Stimulated activated CD8-positive, alpha-beta memory T cell treated with anti-CD3 and anti-CD28 coated beads, Interleukin-15, amount 100 ng/mL, for 1 hour (primary cell): ENCODE data around the gene TRIM46.
A peak's percentile ranks its signal among the peaks of the same experiment; 100 is the strongest.
"Not testable (repeated sequence)": the region's sequence is repeated elsewhere in the genome, so short reads cannot be mapped to it uniquely, and the experiment has no call there.

ENCODE experiments used
- DNase-seq: peaks from one replicate; pipeline ENCODE4 v3.0.0-alpha.2; 2020; ENCODE audit warnings: low read depth

TRIM46 gene

GRCh38 chr1:155139895-155140629 is 33.6 kb upstream of the TRIM46 start, which contains the start of gene DPM3:
Gene DPM3, minus strand, starts transcription at chr1:155140531. Its CDS starts 291 bp downstream, at chr1:155140240.
- DNase-seq, result peak; percentile 81

- DNase-seq, result no peak
Observed at GRCh38 chr1:155140630-155140953, 33.1 kb upstream of the TRIM46 start.

- no peak for DNase-seq
Observed at GRCh38 chr1:155141749-155142148, 31.9 kb upstream of the TRIM46 start.

- no peak for DNase-seq
Observed at GRCh38 chr1:155145491-155145890, 28.2 kb upstream of the TRIM46 start.

GRCh38 chr1:155155996-155156643 is 17.5 kb upstream of the TRIM46 start:
- DNase-seq, result not testable (repeated sequence)

GRCh38 chr1:155158991-155159390 is 14.7 kb upstream of the TRIM46 start:
- DNase-seq, result no peak

GRCh38 chr1:155160128-155160527 is 13.5 kb upstream of the TRIM46 start:
- DNase-seq, result no peak

- not testable (repeated sequence) for DNase-seq
Observed at GRCh38 chr1:155162631-155163030, 11.0 kb upstream of the TRIM46 start.

- DNase-seq, result not testable (repeated sequence)
Observed at GRCh38 chr1:155163785-155164184, 9.9 kb upstream of the TRIM46 start.

GRCh38 chr1:155164625-155165024 is 9.0 kb upstream of the TRIM46 start:
- not testable (repeated sequence) for DNase-seq

GRCh38 chr1:155166051-155166470 is 7.6 kb upstream of the TRIM46 start:
- DNase-seq, result no peak

- no peak for DNase-seq
Observed at GRCh38 chr1:155166471-155167165, 7.0 kb upstream of the TRIM46 start.

GRCh38 chr1:155167166-155168104 is 6.2 kb upstream of the TRIM46 start:
- peak; percentile 76 for DNase-seq

GRCh38 chr1:155168105-155168445 is 5.6 kb upstream of the TRIM46 start:
- DNase-seq, result not testable (repeated sequence)

GRCh38 chr1:155168456-155169210 is 5.0 kb upstream of the TRIM46 start:
- DNase-seq, result no peak

- DNase-seq, result no peak
Observed at GRCh38 chr1:155169541-155169940, 4.1 kb upstream of the TRIM46 start.

GRCh38 chr1:155170101-155170785 is 3.4 kb upstream of the TRIM46 start:
- no peak for DNase-seq

- no peak for DNase-seq
Observed at GRCh38 chr1:155170806-155171205, 2.8 kb upstream of the TRIM46 start.

- no peak for DNase-seq
Observed at GRCh38 chr1:155171836-155172731, 1.6 kb upstream of the TRIM46 start.
